Posterior vena cava (tissue), 2 donors: ENCODE data around the gene LEFTY1. TPM values are rescaled to one million over a fixed set of nuclear protein-coding genes. Genes with fewer than 3 reads are reported as not detected.
"Not testable (repeated sequence)": the region's sequence is repeated elsewhere in the genome, so short reads cannot be mapped to it uniquely, and the experiment has no call there.

Source experiments
- DNase-seq: peaks from one replicate; pipeline ENCODE4 v3.0.0-alpha.2; 2020; ENCODE audit warnings: low spot score
- intact Hi-C, 2 donors: fragments of 100-400 bp; cut with DNase I; formaldehyde crosslinking; loops; one replicate each; pipeline versions ENCODE4 v1.14.1 to v1.14.2; 2022 to 2023
- total RNA-seq, 2 donors: library from RNA; stranded (reverse); fragmentation: NEBNext Ultra II Directional; extraction: Animal tissue kit (Norgen Biotek cat#: 25700); gene quantifications; one replicate each; pipeline ENCODE4 v1.2.1, GENCODE V29; 2021
- donor health status: DM: yes; HTN: yes; CAD: no.
- donor health status: DM: yes; HTN: yes; CAD: no.

LEFTY1 gene
- total RNA-seq, 2 donors from 2014 or later, result 0.28 to 0.38 TPM

DNA sequence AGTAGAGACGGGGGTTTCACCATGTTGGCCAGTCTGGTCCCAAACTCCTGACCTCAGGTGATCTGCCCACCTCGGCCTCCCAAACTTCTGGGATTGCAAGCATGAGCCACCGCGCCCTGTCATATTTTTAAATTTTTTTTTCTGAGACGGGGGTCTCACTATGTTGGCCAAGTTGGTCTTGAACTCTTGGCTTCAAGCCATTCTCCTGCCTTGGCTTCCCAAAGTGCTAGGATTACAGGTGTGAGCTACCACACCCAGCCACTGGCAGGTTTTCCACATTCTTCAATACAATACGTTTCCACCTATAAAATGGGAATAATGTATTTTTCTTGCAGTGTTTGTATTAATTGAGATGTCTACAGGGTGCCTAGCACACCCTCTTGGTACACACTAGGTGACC, 3.4 kb upstream of the LEFTY1 start:
- no peak for DNase-seq
- intact Hi-C loops, result no loop called here

DNA sequence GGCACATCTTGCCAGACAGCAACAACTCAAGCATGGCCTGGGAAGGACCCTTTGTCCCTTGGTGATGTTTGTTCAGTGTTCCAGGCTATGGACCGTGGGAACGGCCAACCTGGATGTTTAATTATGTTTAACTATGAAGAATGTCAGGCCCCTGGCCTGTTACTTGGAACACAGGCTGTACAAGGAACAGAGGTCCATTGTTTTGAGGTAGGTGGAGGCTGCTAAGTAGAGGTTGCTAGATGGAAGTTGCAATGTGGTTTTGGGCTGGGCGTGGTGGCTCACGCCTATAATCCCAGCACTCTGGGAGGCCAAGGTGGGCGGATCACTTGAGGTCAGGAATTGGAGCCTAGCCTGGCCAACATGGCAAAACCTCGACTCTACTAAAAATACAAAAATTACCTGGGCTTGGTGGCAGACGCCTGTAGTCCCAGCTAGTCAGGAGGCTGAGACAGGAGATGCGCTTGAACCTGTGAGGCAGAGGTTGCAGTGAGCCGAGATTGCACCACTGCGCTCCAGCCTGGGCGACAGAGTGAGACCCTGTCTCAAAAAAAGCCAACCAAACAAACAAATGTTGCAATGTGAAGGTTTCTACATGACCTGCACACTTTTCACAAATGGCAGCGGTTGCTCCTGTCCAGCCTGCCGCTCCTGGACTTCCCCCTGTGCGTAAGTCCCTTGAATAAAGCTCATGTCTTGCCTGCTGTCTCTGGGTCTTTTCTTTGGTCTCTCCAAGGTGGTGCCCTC, 2.5 kb upstream of the LEFTY1 start:
- DNase-seq, result no peak
- intact Hi-C loops, result loop anchor here in 1 of 2 donors (2.0 kb wide), 1 partner anchor 15 kb away; no protein-coding TSS in a partner anchor

DNA sequence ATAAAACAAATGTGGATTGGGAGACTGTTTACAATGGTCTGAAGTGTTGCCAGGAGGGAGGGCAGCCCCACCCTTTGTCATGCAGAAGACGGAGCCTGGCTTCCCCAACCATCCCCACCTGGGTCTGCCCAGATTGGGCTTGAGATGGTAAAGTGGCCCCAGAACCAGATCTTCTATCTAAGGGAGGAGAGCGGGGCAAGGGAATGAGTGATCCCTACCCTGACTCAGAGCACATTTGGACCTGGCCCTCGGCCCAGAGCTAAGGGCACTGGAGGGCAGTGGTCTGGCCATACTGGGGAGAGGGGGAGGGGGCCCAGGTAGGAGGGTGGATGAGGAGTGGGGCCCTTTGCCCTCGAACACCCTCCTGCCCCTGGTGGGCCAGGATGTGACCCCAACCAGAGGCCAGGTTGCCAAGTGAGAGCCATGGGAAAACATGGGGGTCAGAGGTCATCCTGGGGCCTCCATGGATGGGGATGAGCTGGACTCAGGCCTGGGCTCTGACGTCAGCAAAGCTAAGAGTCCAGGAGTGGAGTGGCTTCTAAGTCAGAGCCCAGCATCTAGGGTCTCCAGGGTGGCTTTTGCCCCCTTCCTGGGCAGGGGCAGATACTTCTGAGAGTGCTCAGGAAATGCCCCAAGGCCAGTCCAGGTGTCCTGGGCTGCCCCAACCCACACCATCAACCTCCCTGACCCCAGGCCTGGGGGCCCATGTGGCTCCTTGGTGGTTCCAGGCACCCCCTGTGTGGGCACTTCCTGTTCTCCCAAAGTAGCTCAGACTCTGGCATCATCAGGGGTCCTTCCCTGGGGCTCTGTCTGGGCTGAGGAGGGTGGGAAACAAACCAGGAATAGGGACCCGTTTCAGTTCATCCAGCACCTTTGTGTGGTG, 1.6 kb upstream of the LEFTY1 start:
- intact Hi-C loops, result loop anchor here in 1 of 2 donors (2.0 kb wide), 1 partner anchor 16 kb away; no protein-coding TSS in a partner anchor
- DNase-seq, result no peak

DNA sequence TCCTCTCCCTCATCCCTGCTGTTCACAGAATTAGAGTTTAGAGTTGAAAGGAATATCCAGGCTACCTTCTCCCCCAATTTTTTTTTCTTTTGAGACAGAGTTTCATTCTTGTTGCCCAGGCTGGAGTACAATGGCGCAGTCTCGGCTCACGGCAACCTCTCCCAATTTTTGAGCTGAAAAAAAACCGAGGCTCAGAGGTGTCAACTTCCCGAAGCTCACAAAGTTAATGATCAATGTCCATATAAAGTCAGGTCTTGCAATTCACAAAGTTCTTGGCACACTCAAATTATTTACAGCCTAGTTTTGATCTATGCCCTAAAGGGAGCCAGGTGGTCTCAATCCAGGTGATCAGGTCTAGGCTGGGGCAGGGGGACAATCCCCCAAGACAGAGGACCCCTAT, 797 bp upstream of the LEFTY1 start:
- intact Hi-C loops, result loop anchor here in 1 of 2 donors (2.0 kb wide), 1 partner anchor 17 kb away; no protein-coding TSS in a partner anchor
- no peak for DNase-seq

DNA sequence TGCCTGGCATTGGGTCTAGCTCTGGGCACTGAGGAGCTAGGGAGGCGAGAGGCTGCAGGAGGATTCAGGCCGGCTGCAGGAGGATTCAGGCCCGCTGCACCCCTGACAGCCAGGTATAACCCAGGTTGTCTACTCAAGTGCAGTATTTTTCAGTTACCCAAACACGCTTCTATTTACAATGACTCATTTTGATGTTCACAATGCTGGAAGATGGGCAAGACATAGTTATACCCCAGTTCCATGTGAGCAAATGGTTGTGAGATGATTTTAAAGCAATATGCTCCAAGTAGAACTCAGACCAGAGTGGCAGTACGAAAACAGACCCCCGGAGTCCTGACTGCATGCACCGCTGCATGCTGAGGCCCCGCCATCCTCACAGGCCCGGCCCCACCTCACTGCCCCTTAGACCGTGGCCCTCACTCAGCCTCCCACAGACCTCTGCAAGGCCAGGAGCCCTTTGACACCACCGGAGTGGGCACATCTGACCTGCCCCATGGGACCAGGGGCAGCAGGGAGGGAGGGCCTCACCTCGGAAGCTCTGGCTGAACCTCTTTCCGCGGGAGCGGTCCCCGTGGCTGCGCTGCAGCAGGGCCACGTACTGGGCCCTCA, 553 bp downstream of the LEFTY1 start:
- intact Hi-C loops, result no loop called here
- DNase-seq, result no peak

DNA sequence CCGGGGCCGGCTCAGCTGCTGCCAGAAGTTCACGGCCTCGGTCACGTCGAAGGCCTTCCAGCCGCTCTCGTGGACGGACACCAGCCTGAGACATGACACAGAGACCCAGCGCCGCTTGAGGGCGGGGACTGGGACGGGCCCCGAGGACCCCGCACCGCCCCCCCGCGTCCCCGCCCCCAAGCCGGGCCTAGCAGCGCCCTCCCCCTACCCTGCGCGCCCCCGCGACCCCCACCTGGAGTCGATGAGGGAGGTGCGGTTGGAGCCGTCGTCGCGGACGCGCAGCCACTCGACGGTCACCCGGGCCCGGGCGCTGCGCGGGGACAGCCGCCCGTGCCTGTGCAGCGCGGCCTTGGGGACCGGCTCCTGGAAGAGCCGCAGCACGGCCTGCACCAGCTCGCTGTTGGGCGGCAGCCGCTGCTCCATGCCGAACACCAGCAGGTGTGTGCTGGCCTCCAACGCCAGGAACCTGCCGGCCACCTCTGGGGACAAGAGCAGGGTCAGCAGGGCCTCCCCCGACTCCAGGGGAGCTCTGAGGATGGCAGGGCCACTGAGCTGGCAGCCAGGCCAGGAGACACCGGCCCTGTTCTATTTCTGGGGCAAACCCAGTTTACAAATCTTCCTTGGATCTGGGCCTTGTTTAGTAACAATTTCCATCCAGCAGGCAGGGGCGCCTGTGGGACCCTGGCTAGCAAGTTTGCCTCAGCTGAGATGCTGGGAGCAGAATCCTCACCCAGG, 1.2 kb downstream of the LEFTY1 start:
- DNase-seq, intact Hi-C loops: not testable (repeated sequence)

DNA sequence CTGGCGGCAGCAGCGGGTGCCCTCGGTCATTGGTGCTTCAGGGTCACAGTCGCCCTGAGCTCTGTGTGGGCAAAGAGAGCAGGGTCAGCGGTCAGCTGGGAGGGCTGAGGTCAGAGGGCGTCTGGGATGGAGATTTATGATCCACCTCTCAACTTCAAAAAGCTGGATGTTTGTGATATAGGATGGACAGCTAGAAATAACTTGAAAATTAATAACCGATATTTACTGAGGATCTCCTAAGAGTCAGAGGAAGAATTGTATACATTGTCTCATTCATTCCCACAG, 2.0 kb downstream of the LEFTY1 start:
- DNase-seq, result no peak
- intact Hi-C loops, result no loop called here

DNA sequence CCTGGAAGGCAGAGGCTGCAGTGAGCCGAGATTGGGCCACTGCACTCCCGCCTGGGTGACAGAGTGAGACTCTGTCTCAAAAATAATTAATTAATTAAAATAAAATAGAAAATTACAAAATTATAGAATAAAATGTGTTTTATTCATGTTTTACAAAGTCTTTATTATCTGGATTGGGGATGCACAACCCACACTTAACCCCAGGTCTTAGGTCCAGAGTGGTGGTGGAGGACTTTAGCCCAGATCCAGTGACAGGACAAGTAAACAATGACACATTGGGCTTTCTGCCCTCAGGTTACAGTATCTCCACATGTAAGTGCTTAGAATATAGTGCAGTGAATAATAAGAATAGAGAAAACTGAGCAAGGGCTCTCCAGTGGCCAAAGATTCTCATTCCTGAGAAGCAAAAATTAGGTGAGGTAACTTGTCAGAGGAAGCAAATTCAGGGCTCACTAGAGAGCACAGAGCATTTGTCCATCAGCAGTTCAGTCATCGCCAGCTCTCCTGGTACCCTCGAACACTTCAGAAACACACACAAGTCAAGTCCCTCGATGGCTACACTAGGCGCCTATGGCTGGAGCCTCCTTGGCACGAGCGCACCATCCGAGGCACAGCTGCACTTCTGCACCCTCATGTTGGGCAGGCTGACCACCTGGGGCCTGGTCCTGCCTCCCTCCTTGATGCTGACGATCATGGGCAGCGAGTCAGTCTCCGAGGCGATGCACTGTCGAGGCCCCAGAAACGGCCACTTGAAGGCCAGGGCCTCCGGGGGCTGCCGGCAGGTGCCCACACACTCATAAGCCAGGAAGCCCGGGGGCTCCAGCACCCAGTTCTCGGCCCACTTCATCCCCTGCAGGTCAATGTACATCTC, 2.6 kb downstream of the LEFTY1 start:
- DNase-seq, result no peak
- intact Hi-C loops, result no loop called here

DNA sequence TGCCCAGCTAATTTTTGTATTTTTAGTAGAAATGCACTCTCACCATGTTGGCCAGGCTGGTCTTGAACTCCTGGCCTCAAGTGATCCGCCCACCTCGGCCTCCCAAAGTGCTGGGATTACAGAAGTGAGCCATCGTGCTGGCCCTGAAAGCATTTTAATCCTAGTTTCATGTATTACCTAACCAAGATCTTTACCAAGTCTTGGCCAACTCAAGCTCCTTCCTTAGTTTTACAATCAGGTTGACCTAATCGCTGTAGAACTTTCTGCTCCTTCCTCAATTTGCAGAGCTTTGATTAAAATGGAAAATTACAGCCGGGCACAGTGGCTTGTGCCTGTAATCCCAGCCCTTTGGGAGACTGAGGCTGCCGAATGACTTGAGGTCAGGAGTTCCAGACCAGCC, 3.6 kb downstream of the LEFTY1 start:
- intact Hi-C loops, result no loop called here

DNA sequence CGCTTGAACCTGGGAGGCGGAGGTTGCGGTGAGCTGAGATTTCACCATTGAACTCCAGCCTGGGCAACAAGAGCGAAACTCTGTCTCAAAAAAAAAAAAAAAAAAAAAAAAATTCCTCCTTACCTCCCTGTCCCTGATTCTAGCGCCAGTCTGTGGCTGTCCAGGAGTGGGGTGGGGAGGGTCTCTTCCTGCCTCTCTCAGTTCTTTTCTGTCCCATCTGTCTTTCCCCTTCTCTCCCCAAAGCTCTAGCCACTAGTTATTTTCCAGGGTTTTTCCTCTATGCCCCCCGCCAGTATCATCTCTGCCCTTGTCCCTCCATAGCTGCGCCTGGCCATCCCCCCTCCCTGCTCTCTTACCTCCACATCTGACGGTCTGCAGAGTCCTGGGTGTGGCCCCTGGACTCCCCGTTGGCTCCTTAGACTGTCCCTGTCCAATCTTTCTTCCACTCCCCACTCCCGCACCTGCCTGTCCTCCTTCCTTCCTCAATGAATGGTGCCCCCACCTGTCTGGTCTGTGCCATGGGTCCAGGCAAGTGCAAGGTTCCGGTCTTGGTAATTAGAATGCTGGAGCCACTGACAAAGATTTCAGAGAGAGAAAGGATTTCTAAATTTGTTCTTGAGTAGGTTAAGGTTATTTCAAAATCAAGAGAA, 5.2 kb downstream of the LEFTY1 start:
- intact Hi-C loops, result no loop called here
- no peak for DNase-seq

More for the DNA sequence above, 3.6 kb downstream of the LEFTY1 start:
- DNase-seq, result no peak

DNA sequence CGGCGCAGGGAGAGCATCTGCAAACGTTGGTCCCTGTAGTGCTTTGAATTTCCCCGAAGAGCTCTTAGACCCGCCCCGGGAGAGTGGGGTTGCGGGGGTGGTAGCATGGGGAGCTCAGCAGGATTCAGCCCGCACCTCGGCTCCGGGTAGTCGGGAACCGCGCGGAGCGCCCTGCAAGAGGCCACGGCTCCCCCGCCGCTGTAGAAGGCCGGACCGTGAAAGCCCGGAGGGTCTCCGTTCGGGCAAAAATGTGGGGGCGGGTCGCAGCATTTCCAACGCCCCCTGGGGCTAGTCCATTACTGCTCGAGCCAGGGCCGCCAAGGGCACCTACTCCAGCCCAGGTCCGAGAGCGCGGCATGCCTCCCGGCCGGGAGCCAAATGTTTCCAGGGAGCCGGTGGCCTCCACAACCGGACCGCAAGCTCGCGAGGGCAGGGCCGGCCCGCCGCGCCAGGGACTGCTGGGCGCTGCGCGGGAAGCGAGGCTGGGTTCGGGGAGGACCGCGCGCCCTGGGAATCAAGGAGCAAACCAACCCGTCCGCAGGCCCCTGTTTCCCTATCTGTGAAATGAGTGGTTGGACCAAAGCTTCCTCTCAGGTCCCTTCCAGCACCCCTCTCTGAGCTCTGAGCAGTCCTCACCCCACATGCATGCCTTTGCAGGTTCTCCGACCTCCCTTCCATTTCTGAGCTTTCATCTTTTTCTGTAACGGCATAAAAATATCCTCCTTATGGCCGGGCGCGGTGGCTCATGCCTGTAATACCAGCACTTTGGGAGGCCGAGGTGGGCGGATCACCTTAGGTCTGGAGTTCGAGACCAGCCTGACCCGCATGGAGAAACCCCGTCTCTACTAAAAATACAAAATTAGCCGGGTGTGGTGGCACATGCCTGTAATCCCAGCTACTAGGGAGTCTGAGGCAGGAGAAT, 6.0 kb downstream of the LEFTY1 start:
- intact Hi-C loops, result no loop called here
- DNase-seq, result peak; percentile 83

DNA sequence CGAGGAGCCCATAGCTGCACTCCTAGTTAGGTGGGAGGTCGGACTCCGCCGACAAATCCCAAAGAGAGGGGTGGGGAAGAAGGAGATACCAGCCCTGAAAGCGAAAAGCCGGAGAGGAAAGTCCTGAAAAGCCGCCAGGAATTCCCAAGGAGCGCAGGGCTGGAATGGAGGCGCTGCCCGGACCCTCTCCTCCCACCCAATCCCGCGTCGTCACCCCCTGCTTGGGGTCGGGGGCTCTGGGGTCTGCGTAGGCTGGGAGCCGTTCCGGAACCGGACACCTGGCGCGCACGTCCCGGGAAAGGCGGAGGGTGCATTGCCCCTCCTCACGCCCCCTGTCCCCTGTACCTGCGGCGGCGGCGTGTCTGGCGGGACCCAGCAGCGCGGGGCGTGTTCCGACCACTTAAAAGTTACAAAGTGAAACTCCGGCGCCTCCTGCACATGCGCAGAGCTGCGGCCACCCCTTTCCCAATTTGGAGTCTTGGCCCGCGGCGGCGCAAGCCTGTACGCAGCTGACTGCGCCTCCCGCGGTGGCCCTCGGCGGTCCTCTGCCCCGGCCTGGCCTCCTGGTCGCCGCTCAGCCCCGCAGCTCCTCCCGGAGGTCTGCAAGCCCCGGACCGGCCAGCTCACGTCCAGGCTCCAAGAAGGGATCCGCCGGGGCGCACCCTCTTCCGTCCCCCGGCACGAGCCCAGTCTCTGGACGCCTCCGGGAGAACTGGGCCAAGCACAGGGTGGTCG, 6.8 kb downstream of the LEFTY1 start, which contains the start of gene TMEM63A:
TMEM63A (minus strand) TSS at position 422 of the 735 bp plus-strand sequence. CDS start 4,800 bp downstream, outside the sequence.
- intact Hi-C loops, result no loop called here
- peak; percentile 98 for DNase-seq

DNA sequence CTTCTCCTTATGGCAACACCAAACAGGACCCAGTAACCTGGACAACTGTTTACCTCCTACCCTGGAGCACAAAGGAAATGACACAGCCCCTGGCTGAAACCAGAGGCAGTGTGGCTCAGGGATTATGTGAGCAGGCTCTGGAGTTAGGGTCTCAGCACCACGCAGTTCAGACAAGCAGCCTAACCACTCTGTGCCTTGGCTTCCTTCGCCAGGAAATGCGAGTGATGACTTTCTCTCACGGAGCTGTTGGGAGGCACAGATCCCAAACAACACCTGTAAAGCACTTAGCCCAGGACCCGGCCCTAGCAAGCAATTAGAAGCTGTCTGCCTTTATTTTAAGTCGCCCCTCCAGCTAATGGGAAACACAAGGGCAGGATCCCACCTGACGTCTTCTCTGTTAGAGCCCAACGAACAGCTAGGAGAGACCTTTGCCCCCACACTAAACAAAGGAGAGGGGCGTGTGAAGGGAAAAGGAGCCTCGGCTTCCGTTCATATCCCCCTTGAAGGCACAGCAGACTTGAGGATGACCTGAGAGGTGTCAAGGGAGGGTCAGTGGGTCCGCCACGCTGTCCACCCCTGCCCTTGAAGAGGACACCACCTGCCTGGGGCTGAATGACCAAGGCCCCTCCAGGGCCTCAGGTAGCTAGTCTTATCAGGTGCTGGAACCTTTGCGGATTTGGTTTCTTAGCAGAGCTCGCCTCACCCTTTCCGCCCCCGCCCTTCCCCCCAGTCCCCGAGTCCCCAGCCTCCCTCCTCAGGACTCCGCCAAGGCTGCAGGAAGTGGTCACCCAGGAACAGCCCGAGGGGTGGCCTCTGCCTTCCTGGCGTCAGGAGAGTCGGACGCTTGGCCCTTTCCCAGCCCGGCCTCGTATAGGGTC, 7.6 kb downstream of the LEFTY1 start:
- peak; percentile 84 for DNase-seq
- intact Hi-C loops, result no loop called here

DNA sequence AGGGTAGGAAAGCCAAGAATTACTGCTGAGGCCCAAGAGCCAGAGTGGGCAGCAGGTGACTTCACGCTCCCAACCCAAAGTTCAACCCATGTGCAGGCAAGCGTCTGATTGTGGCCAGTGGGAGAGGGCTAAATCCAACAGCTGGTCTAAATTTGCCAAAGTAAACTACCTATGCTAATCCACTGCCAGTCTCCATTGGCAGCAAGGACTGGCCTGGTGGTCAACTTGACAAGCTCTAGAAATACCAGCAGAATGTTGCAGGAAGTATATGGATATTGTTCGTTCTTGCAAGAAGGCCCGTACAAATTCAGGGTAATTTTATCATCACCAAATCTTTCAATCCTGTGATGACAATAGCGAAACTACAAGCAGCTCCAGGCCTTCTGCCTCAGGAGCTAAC, 8.3 kb downstream of the LEFTY1 start:
- intact Hi-C loops, result no loop called here
- no peak for DNase-seq

DNA sequence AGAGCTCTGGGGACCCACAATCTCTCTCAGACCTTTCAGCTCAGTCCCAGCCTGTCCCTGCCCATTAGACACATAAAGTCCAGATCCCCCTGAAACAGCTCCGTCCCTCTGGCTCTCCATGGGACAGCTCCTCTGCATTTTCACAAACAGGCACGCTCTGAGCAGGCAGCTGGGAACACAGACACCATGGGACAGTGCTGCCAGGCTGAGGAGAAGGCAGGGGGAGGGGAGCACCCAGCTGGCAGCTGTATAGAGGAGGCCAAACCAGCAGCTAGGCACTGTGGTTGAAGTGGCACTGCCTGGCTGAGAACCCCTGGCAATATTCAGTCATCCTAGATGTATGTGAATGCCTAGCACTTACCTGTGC, 8.7 kb downstream of the LEFTY1 start:
- no peak for DNase-seq
- intact Hi-C loops, result no loop called here
